GM19397 (cell line): Measurements from ENCODE around the gene LMAN2L.
A peak's percentile ranks its signal among the peaks of the same experiment; 100 is the strongest.

Experiments
- ATAC-seq: cut with Tn5 transposase; IDR thresholded peaks from one replicate; pipeline ENCODE4 v1.9.1; 2021; ENCODE audit warnings: mild to moderate bottlenecking, moderate library complexity; ENCODE audit not compliant: unreplicated experiment

The LMAN2L gene, protein sequence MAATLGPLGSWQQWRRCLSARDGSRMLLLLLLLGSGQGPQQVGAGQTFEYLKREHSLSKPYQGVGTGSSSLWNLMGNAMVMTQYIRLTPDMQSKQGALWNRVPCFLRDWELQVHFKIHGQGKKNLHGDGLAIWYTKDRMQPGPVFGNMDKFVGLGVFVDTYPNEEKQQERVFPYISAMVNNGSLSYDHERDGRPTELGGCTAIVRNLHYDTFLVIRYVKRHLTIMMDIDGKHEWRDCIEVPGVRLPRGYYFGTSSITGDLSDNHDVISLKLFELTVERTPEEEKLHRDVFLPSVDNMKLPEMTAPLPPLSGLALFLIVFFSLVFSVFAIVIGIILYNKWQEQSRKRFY

DNA sequence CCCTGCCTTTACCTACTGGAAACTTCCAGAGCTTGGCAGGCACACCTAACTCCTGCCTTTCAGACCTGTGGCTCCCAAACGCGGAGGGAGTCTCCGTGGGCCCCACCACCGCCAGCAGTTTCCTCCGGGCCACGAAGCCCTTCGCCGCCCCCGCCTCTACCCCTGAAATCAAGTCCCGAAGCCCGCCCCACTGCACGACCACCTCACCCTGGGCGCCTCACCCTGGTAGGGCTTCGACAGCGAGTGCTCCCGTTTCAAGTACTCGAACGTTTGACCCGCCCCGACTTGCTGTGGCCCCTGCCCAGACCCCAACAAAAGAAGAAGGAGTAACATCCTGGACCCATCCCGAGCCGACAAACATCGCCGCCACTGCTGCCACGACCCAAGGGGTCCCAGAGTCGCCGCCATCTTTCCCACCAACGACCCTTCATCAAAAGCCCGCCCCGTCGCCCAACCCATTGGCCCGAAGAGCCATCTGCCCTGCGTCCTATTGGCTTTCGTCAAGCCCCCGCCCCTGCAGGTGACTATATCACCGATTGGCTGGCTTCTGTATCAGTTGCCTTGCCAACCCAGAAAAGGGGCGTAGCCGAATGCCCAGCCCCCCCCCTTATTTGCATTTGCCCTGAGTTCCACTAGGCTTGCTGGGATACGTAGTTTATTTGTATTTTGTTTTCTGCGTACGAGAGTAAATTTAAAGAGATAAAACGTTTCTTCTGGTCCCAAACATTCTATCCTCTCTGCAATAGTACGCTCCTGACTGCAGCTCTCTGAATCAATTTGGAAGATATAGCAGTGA lies at the start of gene LMAN2L:
Gene LMAN2L, minus strand, starts transcription at position 432 of the 796 bp plus-strand sequence. Its CDS starts 24 bp downstream, at position 408.
- peak; percentile 99 for ATAC-seq

DNA sequence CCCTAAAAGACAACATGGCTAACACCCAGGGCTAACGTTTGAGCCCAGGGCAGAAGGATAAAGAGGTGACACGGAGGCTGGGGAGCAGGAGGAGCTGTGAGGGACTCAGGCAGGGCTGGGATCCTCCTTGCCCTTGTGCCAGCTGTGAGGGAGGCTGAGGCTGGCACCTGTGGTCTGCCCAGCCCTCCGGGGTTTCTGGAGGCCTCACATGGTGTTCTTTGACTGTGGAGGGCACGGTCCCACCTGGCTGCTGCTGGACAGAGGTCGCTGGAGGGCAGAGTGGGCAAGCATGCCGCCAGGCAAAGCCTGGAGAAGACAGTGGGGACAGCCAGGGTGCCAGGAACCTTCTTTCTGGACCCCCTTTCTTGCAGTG lies 49.4 kb upstream of the LMAN2L start:
- no peak for ATAC-seq

DNA sequence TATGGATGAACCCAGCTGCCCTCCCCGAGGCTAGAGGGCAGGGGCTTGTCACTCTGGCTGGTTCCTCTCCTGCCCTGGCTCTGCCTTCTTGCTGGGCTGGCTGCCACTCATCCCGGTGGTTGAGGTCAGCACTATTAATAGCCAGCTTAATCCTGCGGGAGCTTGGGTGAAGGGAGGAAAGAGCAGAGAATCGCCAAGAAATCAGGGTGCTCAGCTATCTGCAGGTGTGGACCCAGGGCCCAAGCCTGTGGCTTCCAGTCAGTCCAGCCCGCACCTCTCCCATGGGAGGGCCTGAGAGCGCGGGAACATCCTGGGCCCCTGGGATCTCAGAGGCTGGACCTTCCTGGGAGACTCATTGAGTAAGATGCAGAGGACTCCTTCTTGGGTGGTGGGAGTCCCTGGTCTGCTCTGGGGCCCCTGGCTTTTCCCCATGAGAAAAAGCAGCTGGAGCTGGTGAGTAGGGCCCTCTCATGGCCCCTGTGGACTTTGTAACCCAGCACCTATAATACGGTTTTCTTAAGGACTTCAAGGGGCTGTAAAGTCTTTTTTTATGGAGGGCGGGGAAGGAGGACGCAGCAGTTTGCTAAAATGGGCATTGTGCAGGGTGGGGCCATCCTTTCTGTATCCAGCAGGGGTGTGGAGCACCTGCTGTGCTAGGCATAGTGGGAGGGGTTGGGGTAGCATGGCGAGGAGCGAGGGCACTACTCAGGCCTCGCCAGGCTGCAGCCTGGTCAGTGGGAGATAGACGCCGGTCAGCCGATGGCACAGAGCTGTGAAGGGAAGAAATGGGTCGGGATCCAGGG lies 48.8 kb upstream of the LMAN2L start:
- ATAC-seq, result no peak

DNA sequence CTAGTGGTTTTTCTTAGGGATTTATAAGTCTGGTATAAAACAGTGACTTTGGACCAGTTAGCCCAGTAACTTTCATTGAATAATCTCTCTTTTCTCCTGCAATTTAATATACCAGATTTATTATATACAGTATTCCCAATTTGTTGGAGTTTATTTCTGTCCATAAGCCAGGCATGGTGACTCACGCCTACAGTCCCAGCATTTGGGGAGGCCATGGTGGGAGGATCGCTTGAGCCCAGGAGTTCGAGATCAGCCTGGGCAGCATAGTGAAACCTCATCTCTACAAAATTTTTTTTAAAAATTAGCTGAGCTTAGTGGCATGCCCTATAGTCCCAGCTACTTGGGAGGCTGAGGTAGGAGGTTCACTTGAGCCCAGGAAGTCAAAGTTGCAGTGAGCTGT lies 47.5 kb upstream of the LMAN2L start:
- ATAC-seq, result no peak

DNA sequence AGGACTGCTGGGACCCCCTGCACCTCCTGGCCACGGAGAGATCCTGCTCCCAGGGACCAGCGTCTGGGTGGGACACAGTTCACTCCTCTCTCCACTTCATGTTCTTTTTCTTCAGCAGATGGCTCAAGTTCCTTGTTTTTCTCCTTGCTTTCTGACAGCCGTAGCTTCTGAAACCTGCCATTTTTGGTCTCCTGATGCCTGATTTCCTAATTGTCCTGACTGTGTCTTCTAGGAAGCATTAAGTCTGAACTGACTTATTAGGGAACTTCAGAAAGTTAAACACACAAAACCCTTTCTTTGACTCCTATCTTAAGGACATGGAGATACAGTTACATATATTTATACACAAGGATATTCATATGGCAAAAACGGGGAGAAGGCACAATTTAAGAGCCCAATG lies 43.5 kb upstream of the LMAN2L start:
- ATAC-seq, result no peak

DNA sequence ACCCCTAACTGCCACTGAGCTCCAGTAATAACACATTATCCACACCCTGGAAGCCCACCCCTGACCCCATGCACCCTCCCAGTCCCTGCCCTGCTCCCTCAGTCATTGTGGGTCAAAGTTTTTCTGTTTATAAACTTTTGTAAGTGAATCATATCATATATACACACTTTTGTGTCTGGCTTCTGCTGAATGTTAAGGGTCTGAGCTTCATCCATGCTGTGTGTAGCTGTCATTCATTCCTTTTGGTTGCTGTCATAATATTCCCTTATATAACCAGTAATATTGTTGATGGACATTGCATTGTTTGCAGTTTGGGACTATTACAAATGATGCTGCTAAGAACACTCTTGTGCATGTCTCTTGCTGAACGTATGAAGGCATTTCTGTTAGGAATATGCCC lies 35.3 kb upstream of the LMAN2L start:
- ATAC-seq, result no peak

DNA sequence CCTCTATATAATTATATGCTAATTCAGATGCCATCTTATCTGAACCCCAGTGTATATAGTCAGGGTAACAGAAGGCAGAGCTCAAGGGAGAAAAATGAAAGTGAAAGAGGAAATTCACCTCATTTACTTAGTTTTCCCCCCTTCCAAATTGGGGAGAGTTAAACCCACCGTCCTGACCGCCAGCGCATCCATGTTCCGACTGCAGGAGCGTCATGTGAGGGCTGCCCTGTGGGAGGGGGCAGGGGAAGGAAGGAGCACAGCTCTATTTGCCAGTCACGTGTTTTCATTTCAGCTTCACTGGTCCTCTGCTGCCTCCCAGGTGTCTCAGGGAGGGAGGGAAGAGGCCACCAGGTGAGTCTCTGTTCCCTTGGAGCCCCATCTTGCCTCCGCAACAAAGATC lies 34.1 kb upstream of the LMAN2L start:
- no peak for ATAC-seq

DNA sequence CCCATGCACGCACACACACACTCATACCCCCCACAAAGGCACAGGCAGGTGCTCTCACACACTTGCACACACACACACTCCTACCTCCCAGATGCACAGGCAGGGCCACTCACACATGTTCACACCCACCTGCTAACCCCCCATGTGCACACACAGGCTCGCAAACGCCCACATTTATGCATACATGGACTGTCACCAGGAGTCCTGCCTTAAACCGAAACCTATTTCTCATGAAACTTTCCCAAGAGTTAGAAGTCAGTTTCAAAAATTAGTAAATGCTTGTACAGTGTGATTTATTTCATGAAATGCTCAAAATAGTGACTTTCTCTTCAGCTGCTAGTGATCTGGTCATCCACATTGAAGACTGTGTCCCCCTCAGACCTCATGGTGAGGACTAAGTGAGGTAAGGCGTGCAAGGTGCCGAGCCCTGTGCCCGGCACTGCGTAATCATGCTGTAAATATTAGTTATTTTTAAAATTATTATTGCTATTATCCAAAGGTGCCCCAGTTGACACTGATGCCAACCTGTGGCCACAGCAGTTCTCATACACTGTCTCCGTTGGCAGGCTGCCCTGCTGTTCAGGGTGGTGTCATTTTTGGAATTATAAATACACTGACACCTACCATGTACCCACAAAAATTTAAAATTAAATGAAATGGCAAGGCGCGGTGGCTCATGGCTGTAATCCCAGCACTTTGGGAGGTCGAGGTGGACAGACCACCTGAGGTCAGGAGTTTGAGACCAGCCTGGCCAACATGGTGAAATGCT lies 33.2 kb upstream of the LMAN2L start:
- ATAC-seq, result no peak

DNA sequence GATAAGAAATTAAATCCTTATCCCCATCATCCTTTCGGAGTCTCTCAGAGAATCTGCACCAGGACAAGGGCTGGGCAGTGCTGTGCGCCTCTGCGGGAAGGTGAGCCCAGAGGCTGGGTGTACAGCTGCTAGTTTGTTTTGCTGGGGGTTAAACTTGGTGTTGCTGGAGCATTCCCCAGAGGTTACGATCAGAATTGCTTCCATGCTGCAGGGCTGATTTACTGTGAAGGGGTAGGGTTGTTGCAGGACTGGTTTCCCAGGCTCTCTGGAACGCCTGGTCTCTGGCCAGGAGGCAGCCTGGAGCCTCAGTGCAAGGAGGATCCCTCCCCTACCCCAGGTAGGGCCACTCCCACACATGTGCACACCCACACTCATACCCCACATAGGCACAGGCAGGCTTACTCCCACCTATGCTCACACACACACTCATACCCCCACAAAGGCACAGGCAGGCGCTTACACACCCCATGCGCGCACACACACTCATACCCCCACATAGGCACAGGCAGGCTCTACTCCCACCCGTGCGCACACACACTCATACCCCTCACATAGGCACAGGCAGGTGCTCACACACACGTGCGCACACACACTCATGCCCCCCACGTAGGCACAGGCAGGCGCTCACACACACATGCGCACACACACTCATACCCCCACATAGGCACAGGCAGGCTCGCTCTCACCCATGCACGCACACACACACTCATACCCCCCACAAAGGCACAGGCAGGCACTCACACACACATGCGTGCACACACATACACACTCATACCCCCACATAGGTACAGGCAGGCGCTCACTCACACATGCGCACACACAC lies 32.1 kb upstream of the LMAN2L start:
- ATAC-seq, result no peak

DNA sequence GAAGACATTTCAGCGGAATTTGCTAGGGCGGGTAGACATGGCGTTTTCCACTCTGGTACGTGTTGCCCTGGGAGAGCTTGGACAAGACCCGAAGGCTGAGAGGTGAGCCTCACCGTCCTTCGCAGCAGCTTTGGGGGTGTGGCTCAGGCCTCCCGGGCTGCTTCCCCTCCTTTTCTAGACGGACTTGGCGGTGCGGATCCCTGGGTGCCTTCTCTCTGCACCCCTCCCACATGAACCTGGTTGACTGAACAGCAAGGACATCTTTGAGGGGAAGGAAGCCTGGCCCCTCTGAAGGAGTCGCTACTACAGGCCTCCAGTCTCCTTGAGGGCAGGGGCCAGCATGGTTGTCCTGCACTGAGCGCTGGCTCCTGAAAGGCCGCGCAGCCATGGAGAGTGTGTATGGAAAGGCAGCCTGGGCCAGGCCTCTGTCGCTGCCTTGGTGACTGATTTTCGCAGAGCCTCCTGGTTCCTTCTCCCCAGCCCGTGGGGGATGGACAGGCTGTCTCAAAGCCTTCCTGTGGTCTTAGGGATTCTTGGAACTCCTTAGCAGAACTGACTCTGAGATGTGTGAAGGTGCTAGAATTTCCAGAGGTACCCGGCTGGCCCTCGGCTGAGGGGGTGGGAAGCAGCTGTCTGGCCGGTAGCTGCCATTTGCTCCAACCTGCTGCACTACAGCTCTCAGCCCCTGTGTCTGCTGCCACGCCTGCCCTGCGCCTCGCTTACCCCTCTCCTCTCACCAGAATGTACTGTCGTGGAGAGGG lies 30.8 kb upstream of the LMAN2L start:
- ATAC-seq, result no peak

DNA sequence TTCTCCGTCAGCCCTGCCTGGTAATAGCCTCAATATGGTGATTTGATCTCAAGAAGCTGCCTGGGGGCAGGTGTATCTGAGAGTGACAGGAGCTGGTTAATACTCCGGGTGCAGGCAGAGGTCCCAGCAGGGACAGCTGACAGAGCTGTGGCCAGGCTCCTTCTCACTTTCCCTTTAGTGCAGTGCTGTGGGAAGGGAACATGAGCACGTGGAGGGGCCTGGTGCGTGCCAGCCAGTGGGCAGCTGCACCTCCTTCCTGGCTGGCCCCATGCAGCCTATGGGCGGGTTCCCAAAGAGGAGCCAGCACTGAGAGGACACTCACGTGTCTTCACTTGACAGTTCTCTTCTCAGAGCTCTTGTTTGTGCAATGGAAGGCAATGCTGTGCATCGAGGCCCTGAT lies 29.9 kb upstream of the LMAN2L start:
- ATAC-seq, result no peak

DNA sequence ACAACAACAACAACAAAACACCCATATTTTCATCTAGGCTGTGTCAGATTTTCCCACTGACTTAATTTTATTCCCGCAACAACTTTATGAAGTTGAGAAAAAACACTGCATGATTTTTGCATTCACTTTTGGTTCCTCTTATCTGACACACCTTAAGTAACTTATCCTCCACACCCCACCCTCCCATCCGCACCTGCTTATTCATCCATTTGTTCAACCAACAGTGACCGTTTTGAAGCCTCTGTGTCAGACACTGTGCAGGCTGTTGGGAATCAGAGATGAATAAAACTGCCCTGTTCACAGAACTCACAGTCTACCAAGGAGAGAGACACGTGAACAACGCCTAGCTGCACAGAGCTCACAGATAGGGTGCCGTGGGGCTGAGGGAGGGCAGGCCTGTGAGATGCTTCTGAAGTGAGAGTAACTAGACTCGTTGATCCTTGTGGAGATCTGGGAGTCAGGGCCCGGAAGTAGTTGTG lies 28.3 kb upstream of the LMAN2L start:
- ATAC-seq, result no peak

DNA sequence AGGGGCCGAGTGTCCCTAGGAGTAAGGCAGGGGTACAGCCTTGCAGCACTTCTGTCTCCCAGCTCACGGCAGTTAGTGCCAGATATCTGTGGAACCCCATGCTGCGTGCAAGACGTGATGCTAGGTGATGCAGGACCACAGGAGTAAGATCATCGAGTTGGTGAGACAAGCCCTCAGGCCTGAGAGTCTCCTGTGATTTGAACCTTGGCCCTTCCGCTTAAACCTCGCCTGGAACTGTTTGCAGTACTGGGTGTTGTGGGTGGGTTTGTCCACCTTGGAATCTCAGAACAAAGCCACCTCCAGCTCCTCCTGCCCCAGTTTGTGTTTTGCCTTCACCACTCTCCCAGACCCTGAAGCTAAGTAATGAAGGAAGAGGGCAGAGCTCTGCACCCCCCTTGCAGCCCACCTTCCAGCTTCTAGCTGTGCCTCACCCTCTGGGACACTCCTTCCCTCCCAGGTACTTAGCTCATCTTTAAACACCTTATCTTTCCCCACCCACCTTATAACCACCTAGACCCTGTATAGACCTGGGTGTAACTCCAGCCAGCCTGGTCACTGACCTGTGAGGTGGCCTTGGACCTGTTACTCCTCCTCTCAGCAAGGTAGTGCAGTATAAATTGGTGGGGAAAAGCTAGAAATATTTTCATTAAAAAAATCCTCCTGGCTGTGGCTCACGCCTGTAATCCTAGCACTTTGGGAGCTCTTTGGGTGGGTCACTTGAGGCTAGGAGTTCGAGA lies 27.4 kb upstream of the LMAN2L start:
- no peak for ATAC-seq

DNA sequence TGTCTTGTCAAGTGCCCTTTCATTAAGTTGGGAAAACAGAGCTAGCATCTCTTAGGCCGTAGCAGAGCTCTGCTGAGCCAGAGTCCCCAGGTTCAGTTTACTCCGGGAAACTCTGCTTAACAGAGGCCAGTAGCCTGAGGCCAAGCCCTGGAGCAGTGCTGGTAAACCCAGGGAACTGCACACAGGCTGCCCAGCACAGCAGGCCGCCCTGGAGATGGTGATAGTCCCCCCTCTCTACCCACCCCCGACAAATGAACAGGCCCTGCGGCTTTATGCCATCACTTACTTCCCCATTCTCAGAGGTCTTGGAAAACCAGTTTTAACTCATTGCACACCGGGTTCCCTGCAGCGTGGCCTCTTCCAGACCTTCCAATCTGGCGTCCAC lies 24.4 kb upstream of the LMAN2L start:
- no peak for ATAC-seq

DNA sequence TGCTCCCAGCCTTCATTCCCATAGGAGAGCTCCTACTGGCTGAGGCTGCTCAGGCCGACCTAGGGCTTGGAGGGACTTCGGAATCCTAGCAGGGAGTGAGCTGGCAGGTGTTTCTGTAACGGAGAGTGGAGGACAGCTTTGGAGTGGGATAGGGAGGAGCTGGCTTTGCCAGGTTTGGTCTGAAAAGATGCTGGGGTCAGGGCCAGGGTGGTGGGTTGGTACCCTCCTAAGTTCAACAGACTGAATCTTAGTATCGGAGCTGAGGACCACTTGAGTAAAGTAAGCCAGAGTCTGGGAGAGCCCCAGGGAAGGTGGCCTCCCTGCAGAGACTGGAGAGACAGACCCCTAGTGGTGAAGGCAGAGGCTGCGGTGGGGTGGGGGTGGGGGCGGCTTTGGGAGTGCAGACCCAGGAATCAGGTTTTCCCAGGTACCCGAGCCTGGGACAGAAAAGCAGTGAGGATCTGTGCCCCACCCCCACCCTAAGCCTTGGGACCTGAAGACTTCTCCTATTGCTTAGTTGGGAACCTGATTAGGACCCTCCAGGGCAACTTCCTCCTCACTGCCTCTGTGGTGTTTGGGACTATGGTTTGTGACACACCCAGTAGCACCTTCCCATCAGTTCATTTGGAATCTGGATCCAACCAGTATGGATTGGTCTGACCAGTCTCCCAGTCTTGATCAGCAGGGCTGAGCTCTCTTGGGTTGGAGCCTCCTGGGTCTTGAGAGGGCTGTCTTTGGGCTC lies 23.8 kb upstream of the LMAN2L start:
- no peak for ATAC-seq

DNA sequence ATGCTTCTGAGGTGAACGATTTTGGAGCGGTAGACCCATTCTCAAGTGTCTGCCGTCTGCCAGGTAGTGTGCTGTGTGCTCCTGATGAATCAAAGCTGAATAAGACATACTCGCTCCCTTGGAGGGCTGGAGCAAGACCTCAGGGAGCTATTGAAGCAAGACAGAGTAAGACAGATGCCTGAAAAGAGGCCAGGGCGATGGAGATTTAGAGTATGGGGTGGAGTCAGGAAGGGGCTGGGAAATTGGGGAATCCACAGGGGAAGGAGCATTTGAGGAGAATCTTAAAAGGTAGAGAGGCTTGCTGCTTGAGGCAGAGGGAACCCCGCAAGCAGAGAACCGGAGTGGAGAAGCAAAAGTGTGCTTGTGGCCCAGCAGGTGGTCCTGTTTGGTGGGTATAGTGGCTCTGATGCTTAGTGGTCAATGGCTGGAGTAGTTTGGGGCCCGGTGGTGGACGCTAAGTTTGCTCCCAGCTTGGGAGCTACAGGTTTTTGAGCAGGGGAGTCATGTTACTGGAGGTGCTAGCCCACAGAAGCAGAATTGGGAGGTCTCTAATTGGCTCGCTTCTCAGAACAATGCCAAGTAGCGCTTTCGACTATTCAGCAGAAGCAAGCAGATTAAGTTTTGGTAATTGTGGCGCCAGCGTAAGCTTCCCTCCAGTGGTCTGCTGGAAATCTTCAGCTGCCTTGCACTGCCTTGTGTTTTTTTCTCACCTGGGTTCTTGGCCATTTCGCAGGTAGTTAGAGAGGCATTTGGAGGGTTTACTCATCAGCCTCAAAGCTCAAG lies 22.9 kb upstream of the LMAN2L start:
- ATAC-seq, result no peak
